Mesothelial cell of epicardium (in vitro differentiated cells): ENCODE results near the gene MIXL1. TPM values are rescaled to one million over a fixed set of nuclear protein-coding genes. Genes with fewer than 3 reads are reported as not detected.
A peak's percentile ranks its signal among the peaks of the same experiment; 100 is the strongest.

Experiments
- DNase-seq, 2 experiments: peaks; one replicate each; pipeline ENCODE4 v3.0.0; 2021; ENCODE audit warnings: low spot score in 2 of 2; ENCODE audit not compliant: unreplicated experiment in 2 of 2
- H3K27ac Mint-ChIP-seq: 2 replicates; pipeline ENCODE4 v1.8.0; 2021; ENCODE audit warnings: mixed read lengths
- H3K27me3 Mint-ChIP-seq: 2 replicates; pipeline ENCODE4 v1.8.0; 2021; ENCODE audit warnings: low read depth, mixed read lengths
- H3K36me3 Mint-ChIP-seq: 2 replicates; pipeline ENCODE4 v1.8.0; 2021; ENCODE audit warnings: mixed read lengths
- H3K4me1 Mint-ChIP-seq: 2 replicates; pipeline ENCODE4 v1.8.0; 2021; ENCODE audit warnings: mixed read lengths
- H3K4me3 Mint-ChIP-seq: 2 replicates; pipeline ENCODE4 v1.8.0; 2021; ENCODE audit warnings: mild to moderate bottlenecking, moderate library complexity, mixed read lengths
- H3K9me3 Mint-ChIP-seq: 2 replicates; pipeline ENCODE4 v1.8.0; 2021; ENCODE audit warnings: mixed read lengths
- CTCF ChIP-seq: fragments of 200-600 bp; sonication (generic); IDR thresholded peaks from one replicate; pipeline ENCODE4 v1.5.0; 2021; ENCODE audit warnings: antibody characterized with exemption; ENCODE audit not compliant: unreplicated experiment
- total RNA-seq: library from RNA; stranded (reverse); gene quantifications from 3 replicates; pipeline ENCODE4 v1.2.1, GENCODE V29; 2021

Gene MIXL1
- total RNA-seq, 1 donor from 2014 or later = 3.4 TPM

- Mint-ChIP-seq H3K4me3 (no peak overlapping the region), H3K36me3 (no peaks in the 10 kb centered on the region), H3K27me3 (no peaks in the 10 kb centered on the region), H3K9me3 (no peaks in the 10 kb centered on the region), H3K4me1 (peaks cover 14% of the 10 kb centered on the region), H3K27ac (no peak overlapping the region)
- TF ChIP-seq CTCF = no peak
- no peak for DNase-seq
Measured at GRCh38 chr1:226210571-226211176, 12.8 kb upstream of the MIXL1 start.

GRCh38 chr1:226211181-226211821 is 12.2 kb upstream of the MIXL1 start:
- peaks cover 15% of the 10 kb centered on the region for H3K4me1 Mint-ChIP-seq
- no peaks in the 10 kb centered on the region for H3K27me3 Mint-ChIP-seq
- DNase-seq = no peak
- H3K4me3 Mint-ChIP-seq = no peak overlapping the region
- H3K27ac Mint-ChIP-seq = no peak overlapping the region
- TF ChIP-seq CTCF = no peak
- no peaks in the 10 kb centered on the region for H3K9me3 Mint-ChIP-seq
- H3K36me3 Mint-ChIP-seq = no peaks in the 10 kb centered on the region

- H3K4me3 Mint-ChIP-seq = no peak overlapping the region
- no peak for TF ChIP-seq CTCF
- no peaks in the 10 kb centered on the region for H3K9me3 Mint-ChIP-seq
- H3K27me3 Mint-ChIP-seq = no peaks in the 10 kb centered on the region
- no peaks in the 10 kb centered on the region for H3K36me3 Mint-ChIP-seq
- DNase-seq = no peak
- H3K4me1 Mint-ChIP-seq = peaks cover 15% of the 10 kb centered on the region
- no peak overlapping the region for H3K27ac Mint-ChIP-seq
Measured at GRCh38 chr1:226212545-226212944, 10.9 kb upstream of the MIXL1 start.

- H3K4me3 Mint-ChIP-seq = no peak overlapping the region
- no peak for DNase-seq
- no peaks in the 10 kb centered on the region for H3K36me3 Mint-ChIP-seq
- H3K27me3 Mint-ChIP-seq = no peaks in the 10 kb centered on the region
- H3K4me1 Mint-ChIP-seq = peaks cover 11% of the 10 kb centered on the region
- H3K9me3 Mint-ChIP-seq = no peaks in the 10 kb centered on the region
- H3K27ac Mint-ChIP-seq = peak overlapping the region; percentile 33
- no peak for TF ChIP-seq CTCF
Measured at GRCh38 chr1:226215239-226215638, 8.2 kb upstream of the MIXL1 start.

- H3K4me1 Mint-ChIP-seq = peaks cover 17% of the 10 kb centered on the region
- no peak for DNase-seq
- H3K36me3 Mint-ChIP-seq = no peaks in the 10 kb centered on the region
- TF ChIP-seq CTCF = no peak
- no peaks in the 10 kb centered on the region for H3K9me3 Mint-ChIP-seq
- no peaks in the 10 kb centered on the region for H3K27me3 Mint-ChIP-seq
- no peak overlapping the region for H3K27ac Mint-ChIP-seq
- H3K4me3 Mint-ChIP-seq = no peak overlapping the region
Measured at GRCh38 chr1:226216056-226216455, 7.4 kb upstream of the MIXL1 start.

- no peak overlapping the region for H3K4me3 Mint-ChIP-seq
- DNase-seq = no peak
Measured at GRCh38 chr1:226217273-226217672, 6.2 kb upstream of the MIXL1 start.

More at GRCh38 chr1:226217273-226217672, 6.2 kb upstream of the MIXL1 start:
- no peaks in the 10 kb centered on the region for H3K9me3 Mint-ChIP-seq
- H3K4me1 Mint-ChIP-seq = peaks cover 17% of the 10 kb centered on the region
- no peaks in the 10 kb centered on the region for H3K36me3 Mint-ChIP-seq
- no peak overlapping the region for H3K27ac Mint-ChIP-seq
- peaks cover under 1% of the 10 kb centered on the region for H3K27me3 Mint-ChIP-seq
- TF ChIP-seq CTCF = no peak
